GM13976 (cell line): ENCODE results near the gene SPATA2L.

Source experiments
- DNase-seq: peaks from one replicate; pipeline ENCODE4 v3.0.0; 2012; ENCODE audit warnings: low spot score
- CTCF ChIP-seq: IDR thresholded peaks from 2 replicates; pipeline ENCODE4 v1.5.1; 2012; ENCODE audit warnings: borderline replicate concordance, mild to moderate bottlenecking; ENCODE audit not compliant: insufficient read depth; ENCODE audit errors: extremely low read depth, missing control alignments, control extremely low read depth
- in situ Hi-C: fragments of 300-500 bp; cut with MboI; formaldehyde crosslinking; loops from one replicate; pipeline ENCODE4 v1.12.0; 2022; ENCODE audit warnings: low sequenced_read_pairs, mixed read lengths, inconsistent platforms; ENCODE audit not compliant: unreplicated experiment

SPATA2L gene

GRCh38 chr16:89742948-89743347 lies 41.4 kb upstream of the SPATA2L start:
- in situ Hi-C loops = no loop called here
- TF ChIP-seq CTCF = no peak
- no peak for DNase-seq

GRCh38 chr16:89741342-89742014 lies 40.0 kb upstream of the SPATA2L start:
- no peak for TF ChIP-seq CTCF
- in situ Hi-C loops = no loop called here
- no peak for DNase-seq

GRCh38 chr16:89739383-89739782 lies 37.9 kb upstream of the SPATA2L start:
- in situ Hi-C loops = no loop called here
- TF ChIP-seq CTCF = no peak
- DNase-seq = no peak

- in situ Hi-C loops = no loop called here
- DNase-seq = no peak
Measured at GRCh38 chr16:89738538-89739317, 37.2 kb upstream of the SPATA2L start.

GRCh38 chr16:89738072-89738377 lies 36.5 kb upstream of the SPATA2L start:
- TF ChIP-seq CTCF = no peak
- no peak for DNase-seq
- in situ Hi-C loops = no loop called here

More at GRCh38 chr16:89738538-89739317, 37.2 kb upstream of the SPATA2L start:
- no peak for TF ChIP-seq CTCF

GRCh38 chr16:89737341-89738071 lies 36.0 kb upstream of the SPATA2L start:
- DNase-seq = no peak
- in situ Hi-C loops = no loop called here
- TF ChIP-seq CTCF = no peak
